Erythroblast (primary cell): ENCODE results near the gene MYO3A.

ENCODE experiments used
- GATA1 ChIP-seq: IDR thresholded peaks from 2 replicates; pipeline ENCODE4 v1.6.1; 2011; ENCODE audit warnings: low read depth, mild to moderate bottlenecking, control low read depth, low read length, moderate library complexity
- POLR2A ChIP-seq: IDR thresholded peaks from 2 replicates; pipeline ENCODE4 v1.6.1; 2011; ENCODE audit warnings: mild to moderate bottlenecking, low read length

DNA sequence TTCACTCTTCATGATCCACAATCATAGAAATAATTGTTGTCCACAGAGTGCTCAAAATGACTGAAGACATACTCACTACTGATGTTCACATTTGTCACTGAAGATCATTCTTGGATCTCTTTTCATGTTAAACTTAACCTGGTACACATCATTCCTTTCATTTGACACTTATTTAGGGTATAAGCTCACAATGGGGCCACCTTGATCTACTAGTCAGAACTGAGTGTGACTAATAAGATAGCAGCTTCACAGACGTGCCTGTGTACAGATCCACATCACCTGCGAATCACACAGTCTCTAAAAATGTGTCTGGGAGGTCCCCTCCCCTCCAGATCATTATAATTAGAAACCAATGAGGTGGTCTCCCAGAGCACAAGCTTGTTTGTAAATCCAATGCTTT, 304.3 kb downstream of the MYO3A start:
- TF ChIP-seq POLR2A = no peak
- TF ChIP-seq GATA1 = no peak
